PC-3 (cell line): ENCODE measurements around the gene ZNF862. TPM values are rescaled to one million over a fixed set of nuclear protein-coding genes. Genes with fewer than 3 reads are reported as not detected.

ENCODE experiments used
- ATAC-seq: fragments of 200-7000 bp; cut with Tn5 transposase; 2 replicates; pipeline ENCODE4 v1.9.1; 2020; ENCODE audit warnings: mild to moderate bottlenecking, moderate library complexity
- BruUV-seq: library from RNA; stranded (reverse); fragments of 400-500 nt; replicated peaks from 2 replicates; lab custom pipeline; 2021; lab: Mats Ljungman, UMichigan
- CTCF ChIA-PET: fragments of 300-600 bp; sonication (Branson Sonifier 250); formaldehyde crosslinking; loops from one replicate; lab custom pipeline; 2022; ENCODE audit warnings: antibody characterized with exemption; lab: Charles Lee
- POLR2A ChIA-PET: fragments of 300-600 bp; sonication (Branson Sonifier 250); formaldehyde crosslinking; loops from one replicate; lab custom pipeline; 2022; ENCODE audit warnings: antibody characterized with exemption; ENCODE audit not compliant: unreplicated experiment; lab: Charles Lee
- DNase-seq: peaks from one replicate; pipeline ENCODE4 v3.0.0-alpha.2; 2015
- H2AFZ ChIP-seq: fragments of 300-600 bp; sonication (generic); 2 replicates; pipeline ENCODE4 v1.6.0; 2016; ENCODE audit warnings: antibody characterized with exemption, low read length
- H3F3A ChIP-seq: fragments of 300-600 bp; sonication (generic); one replicate; pipeline ENCODE4 v1.6.0; 2017; ENCODE audit warnings: antibody characterized with exemption, low read length, control low read depth, mild to moderate bottlenecking; ENCODE audit not compliant: unreplicated experiment
- H3K27ac ChIP-seq: fragments of 300-600 bp; sonication (generic); 2 replicates; pipeline ENCODE4 v1.5.1; 2016; ENCODE audit warnings: mild to moderate bottlenecking, low read length
- H3K27me3 ChIP-seq: fragments of 300-600 bp; sonication (generic); 2 replicates; pipeline ENCODE4 v1.6.1; 2016; ENCODE audit warnings: low read length, mixed read lengths
- H3K36me3 ChIP-seq: fragments of 300-600 bp; sonication (generic); 2 replicates; pipeline ENCODE4 v1.6.1; 2016; ENCODE audit warnings: low read depth, mixed run types, low read length, mixed read lengths
- H3K4me1 ChIP-seq: fragments of 300-600 bp; sonication (generic); 2 replicates; pipeline ENCODE4 v1.5.1; 2016; ENCODE audit warnings: low read length; ENCODE audit not compliant: insufficient read depth
- H3K4me2 ChIP-seq: fragments of 300-600 bp; sonication (generic); 2 replicates; pipeline ENCODE4 v1.6.0; 2016; ENCODE audit warnings: low read length
- H3K4me3 ChIP-seq: fragments of 300-600 bp; sonication (generic); 2 replicates; pipeline ENCODE4 v1.5.1; 2016; ENCODE audit warnings: mild to moderate bottlenecking, low read length, mixed read lengths
- H3K79me2 ChIP-seq: fragments of 300-600 bp; sonication (generic); 2 replicates; pipeline ENCODE4 v1.6.1; 2017; ENCODE audit warnings: low read length, mixed read lengths
- H3K9ac ChIP-seq: fragments of 300-600 bp; sonication (generic); 2 replicates; pipeline ENCODE4 v1.6.0; 2016; ENCODE audit warnings: mild to moderate bottlenecking, low read length
- H3K9me2 ChIP-seq: fragments of 300-600 bp; sonication (generic); replicated peaks from 2 replicates; pipeline ENCODE4 v1.6.1; 2016; ENCODE audit warnings: mixed run types, low read length, mixed read lengths
- H3K9me3 ChIP-seq: fragments of 300-600 bp; sonication (generic); 2 replicates; pipeline ENCODE4 v1.6.1; 2016; ENCODE audit warnings: low read length, mixed read lengths
- H4K20me1 ChIP-seq: fragments of 300-600 bp; sonication (generic); 2 replicates; pipeline ENCODE4 v1.6.1; 2016; ENCODE audit warnings: low read length, mixed read lengths
- EZH2 ChIP-seq: fragments of 300-600 bp; sonication (generic); IDR thresholded peaks from one replicate; pipeline ENCODE4 v1.6.1; 2017; ENCODE audit warnings: antibody characterized with exemption, mild to moderate bottlenecking, low read length; ENCODE audit not compliant: unreplicated experiment
- EZH2phosphoT487 ChIP-seq: fragments of 300-600 bp; sonication (generic); IDR thresholded peaks from 2 replicates; pipeline ENCODE4 v1.6.1; 2018; ENCODE audit warnings: mild to moderate bottlenecking, antibody characterized with exemption, low read length, borderline replicate concordance
- intact Hi-C: fragments of 100-400 bp; cut with micrococcal nuclease; formaldehyde crosslinking; loops from 2 replicates; pipeline ENCODE4 v1.9.0; 2023
- total RNA-seq: library from RNA; depleted of rRNA; stranded (reverse); fragments of >200 nt; gene quantifications from 2 replicates; pipeline ENCODE4 v1.2.3, GENCODE V29; 2014
- TF ChIP-seq, protein P1 (sequence below): fragments of 300-600 bp; sonication (generic); conservative IDR thresholded peaks from 2 replicates; pipeline ENCODE4 v1.5.1; 2017; ENCODE audit warnings: antibody characterized with exemption, low read depth, mild to moderate bottlenecking, low read length

ZNF862 gene
- total RNA-seq, 1 experiment from 2014 or later, result 3.0 TPM

DNA sequence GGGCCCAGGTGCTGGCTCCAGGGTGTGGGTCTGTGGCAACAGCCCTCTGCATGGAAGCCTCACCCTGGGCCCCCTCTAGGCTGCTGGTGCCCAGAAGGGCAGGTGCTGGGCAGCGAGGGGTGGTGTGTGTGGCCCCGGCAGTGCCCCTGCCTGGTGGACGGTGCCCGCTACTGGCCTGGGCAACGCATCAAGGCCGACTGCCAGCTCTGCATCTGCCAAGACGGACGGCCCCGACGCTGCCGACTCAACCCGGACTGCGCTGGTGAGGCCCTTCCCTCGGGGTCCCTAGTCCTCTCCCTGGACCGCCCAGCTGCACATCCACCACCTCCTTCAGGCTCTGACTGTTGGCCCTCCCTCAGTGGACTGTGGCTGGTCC lies 46.0 kb upstream of the ZNF862 start:
- ATAC-seq (no peak), DNase-seq (no peak)
- H3K36me3 ChIP-seq, result no peaks in the 10 kb centered on the region
- intact Hi-C loops, result no loop called here
- no TSS peak for BruUV-seq
- TF ChIP-seq EZH2 (no peak), EZH2phosphoT487 (no peak)
- TF ChIP-seq, protein P1, sequence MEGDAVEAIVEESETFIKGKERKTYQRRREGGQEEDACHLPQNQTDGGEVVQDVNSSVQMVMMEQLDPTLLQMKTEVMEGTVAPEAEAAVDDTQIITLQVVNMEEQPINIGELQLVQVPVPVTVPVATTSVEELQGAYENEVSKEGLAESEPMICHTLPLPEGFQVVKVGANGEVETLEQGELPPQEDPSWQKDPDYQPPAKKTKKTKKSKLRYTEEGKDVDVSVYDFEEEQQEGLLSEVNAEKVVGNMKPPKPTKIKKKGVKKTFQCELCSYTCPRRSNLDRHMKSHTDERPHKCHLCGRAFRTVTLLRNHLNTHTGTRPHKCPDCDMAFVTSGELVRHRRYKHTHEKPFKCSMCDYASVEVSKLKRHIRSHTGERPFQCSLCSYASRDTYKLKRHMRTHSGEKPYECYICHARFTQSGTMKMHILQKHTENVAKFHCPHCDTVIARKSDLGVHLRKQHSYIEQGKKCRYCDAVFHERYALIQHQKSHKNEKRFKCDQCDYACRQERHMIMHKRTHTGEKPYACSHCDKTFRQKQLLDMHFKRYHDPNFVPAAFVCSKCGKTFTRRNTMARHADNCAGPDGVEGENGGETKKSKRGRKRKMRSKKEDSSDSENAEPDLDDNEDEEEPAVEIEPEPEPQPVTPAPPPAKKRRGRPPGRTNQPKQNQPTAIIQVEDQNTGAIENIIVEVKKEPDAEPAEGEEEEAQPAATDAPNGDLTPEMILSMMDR, result no peak
- H2AFZ ChIP-seq, result no peak overlapping the region
- H3K79me2 ChIP-seq, result no peaks in the 10 kb centered on the region
- ChIA-PET POLR2A (no interaction called here), CTCF (no interaction called here)
- H3K9me2 ChIP-seq, result no peaks in the 10 kb centered on the region
- H3K4me2 ChIP-seq, result no peak overlapping the region
- no peak overlapping the region for H3K9ac ChIP-seq
- no peaks in the 10 kb centered on the region for H3K27me3 ChIP-seq
- no peaks in the 10 kb centered on the region for H3K9me3 ChIP-seq
- no peaks in the 10 kb centered on the region for H4K20me1 ChIP-seq
- H3K27ac ChIP-seq, result no peak overlapping the region
- H3K4me1 ChIP-seq, result no peaks in the 10 kb centered on the region
- H3F3A ChIP-seq, result no peaks in the 10 kb centered on the region
- no peak overlapping the region for H3K4me3 ChIP-seq

DNA sequence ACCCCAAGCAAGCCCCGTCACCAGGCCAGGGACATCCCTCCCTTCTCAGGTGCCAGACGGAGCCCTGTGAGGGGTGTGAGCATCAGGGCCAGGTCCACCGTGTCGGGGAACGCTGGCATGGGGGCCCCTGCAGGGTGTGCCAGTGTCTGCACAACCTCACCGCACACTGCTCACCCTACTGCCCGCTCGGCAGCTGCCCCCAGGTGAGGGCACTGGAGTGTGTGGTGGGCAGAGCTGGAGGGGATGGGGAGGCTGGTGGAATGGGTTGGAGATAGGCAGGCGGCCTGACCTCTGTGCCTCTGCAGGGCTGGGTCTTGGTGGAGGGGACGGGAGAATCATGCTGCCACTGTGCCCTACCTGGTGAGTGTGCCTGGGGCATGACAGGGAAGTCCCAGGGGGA lies 44.9 kb upstream of the ZNF862 start:
- Histone ChIP-seq H4K20me1 (no peaks in the 10 kb centered on the region), H3K9me2 (no peaks in the 10 kb centered on the region), H3K36me3 (no peaks in the 10 kb centered on the region), H2AFZ (no peak overlapping the region), H3K79me2 (no peaks in the 10 kb centered on the region), H3K4me1 (no peaks in the 10 kb centered on the region), H3K27ac (no peak overlapping the region), H3K4me2 (no peak overlapping the region), H3K9ac (no peak overlapping the region), H3K27me3 (no peaks in the 10 kb centered on the region), H3K9me3 (no peaks in the 10 kb centered on the region), H3F3A (no peaks in the 10 kb centered on the region), H3K4me3 (no peak overlapping the region)
- ATAC-seq (no peak), DNase-seq (no peak)
- no TSS peak for BruUV-seq
- ChIA-PET POLR2A (no interaction called here), CTCF (no interaction called here)
- intact Hi-C loops, result no loop called here
- TF ChIP-seq EZH2, result no peak
- TF ChIP-seq, protein P1, result no peak

DNA sequence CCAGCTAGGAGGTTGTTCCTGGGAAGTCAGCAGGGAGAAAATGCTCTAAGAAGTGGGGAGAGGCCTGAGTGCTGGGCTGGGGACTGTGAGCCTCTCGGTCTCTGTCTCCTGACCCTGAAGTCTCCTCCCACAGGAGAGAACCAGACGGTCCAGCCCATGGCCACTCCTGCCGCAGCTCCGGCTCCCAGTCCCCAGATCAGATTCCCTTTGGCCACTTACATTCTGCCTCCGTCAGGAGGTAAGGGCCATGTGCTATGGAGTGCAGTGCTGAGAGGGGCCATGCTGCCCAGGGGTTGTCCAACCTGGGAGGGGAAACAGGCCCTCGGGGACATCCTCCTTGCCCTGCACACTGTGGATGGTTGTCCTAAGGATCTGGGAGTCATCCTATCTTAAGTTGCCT lies 43.5 kb upstream of the ZNF862 start:
- CTCF ChIA-PET, result no interaction called here
- H3K36me3 ChIP-seq, result no peaks in the 10 kb centered on the region
- H2AFZ ChIP-seq, result no peak overlapping the region
- H3K4me1 ChIP-seq, result no peaks in the 10 kb centered on the region
- no peaks in the 10 kb centered on the region for H3K9me2 ChIP-seq
- H3K27ac ChIP-seq, result no peak overlapping the region
- H3F3A ChIP-seq, result no peaks in the 10 kb centered on the region
- peak; percentile 11; the same call in 1 of the 2 replicates for ATAC-seq
- no peaks in the 10 kb centered on the region for H4K20me1 ChIP-seq
- DNase-seq, result no peak
- H3K4me2 ChIP-seq, result no peak overlapping the region
- no TSS peak for BruUV-seq
- no peaks in the 10 kb centered on the region for H3K9me3 ChIP-seq
- no peaks in the 10 kb centered on the region for H3K27me3 ChIP-seq
- POLR2A ChIA-PET, result no interaction called here
- no peak overlapping the region for H3K9ac ChIP-seq
- no peak overlapping the region for H3K4me3 ChIP-seq
- intact Hi-C loops, result no loop called here
- H3K79me2 ChIP-seq, result no peaks in the 10 kb centered on the region
- no peak for TF ChIP-seq EZH2
- no peak for TF ChIP-seq EZH2phosphoT487
- TF ChIP-seq, protein P1, result no peak
